ENCODE data around the gene UNC119.

DNA sequence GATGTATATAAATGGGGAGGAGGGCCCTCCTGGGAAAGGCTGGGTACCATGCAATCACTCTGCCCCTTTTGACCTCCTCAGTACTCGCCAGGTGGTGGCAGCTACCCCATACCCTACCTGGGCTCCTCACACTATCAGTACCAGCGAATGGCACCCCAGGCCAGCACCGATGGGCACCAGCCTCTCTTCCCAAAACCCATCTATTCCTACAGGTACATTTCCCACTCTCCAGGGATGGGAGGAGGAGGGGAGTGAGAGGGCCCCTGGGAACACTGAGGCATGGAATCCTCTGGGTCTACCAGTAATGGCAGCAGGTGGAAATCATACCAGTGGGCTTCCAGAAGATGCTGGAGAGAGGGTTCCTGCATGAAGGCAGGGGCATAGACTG is 23.4 kb downstream of the UNC119 start:
- TF ChIP-seq, protein P1, sequence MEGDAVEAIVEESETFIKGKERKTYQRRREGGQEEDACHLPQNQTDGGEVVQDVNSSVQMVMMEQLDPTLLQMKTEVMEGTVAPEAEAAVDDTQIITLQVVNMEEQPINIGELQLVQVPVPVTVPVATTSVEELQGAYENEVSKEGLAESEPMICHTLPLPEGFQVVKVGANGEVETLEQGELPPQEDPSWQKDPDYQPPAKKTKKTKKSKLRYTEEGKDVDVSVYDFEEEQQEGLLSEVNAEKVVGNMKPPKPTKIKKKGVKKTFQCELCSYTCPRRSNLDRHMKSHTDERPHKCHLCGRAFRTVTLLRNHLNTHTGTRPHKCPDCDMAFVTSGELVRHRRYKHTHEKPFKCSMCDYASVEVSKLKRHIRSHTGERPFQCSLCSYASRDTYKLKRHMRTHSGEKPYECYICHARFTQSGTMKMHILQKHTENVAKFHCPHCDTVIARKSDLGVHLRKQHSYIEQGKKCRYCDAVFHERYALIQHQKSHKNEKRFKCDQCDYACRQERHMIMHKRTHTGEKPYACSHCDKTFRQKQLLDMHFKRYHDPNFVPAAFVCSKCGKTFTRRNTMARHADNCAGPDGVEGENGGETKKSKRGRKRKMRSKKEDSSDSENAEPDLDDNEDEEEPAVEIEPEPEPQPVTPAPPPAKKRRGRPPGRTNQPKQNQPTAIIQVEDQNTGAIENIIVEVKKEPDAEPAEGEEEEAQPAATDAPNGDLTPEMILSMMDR (IDR thresholded peaks at IDR 0.05), result no peak
- TF ChIP-seq, protein P2, sequence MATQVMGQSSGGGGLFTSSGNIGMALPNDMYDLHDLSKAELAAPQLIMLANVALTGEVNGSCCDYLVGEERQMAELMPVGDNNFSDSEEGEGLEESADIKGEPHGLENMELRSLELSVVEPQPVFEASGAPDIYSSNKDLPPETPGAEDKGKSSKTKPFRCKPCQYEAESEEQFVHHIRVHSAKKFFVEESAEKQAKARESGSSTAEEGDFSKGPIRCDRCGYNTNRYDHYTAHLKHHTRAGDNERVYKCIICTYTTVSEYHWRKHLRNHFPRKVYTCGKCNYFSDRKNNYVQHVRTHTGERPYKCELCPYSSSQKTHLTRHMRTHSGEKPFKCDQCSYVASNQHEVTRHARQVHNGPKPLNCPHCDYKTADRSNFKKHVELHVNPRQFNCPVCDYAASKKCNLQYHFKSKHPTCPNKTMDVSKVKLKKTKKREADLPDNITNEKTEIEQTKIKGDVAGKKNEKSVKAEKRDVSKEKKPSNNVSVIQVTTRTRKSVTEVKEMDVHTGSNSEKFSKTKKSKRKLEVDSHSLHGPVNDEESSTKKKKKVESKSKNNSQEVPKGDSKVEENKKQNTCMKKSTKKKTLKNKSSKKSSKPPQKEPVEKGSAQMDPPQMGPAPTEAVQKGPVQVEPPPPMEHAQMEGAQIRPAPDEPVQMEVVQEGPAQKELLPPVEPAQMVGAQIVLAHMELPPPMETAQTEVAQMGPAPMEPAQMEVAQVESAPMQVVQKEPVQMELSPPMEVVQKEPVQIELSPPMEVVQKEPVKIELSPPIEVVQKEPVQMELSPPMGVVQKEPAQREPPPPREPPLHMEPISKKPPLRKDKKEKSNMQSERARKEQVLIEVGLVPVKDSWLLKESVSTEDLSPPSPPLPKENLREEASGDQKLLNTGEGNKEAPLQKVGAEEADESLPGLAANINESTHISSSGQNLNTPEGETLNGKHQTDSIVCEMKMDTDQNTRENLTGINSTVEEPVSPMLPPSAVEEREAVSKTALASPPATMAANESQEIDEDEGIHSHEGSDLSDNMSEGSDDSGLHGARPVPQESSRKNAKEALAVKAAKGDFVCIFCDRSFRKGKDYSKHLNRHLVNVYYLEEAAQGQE (IDR thresholded peaks at IDR 0.05; ENCODE audit: insufficient read depth in 1 of 2, low read depth in 2 of 2, low read length in 1 of 2), result no peak
- TF ChIP-seq POLR2AphosphoS5 (IDR thresholded peaks at IDR 0.05; ENCODE audit: low read depth, low read length) (no peak), SIN3A (IDR thresholded peaks at IDR 0.05; ENCODE audit: borderline replicate concordance, insufficient read depth, low read depth, low read length) (no peak), TCF7L2 (IDR thresholded peaks at IDR 0.05; ENCODE audit: low read depth, low read length) (no peak)
